HCT116 (cell line): ENCODE results near the gene STPG3. TPM values are rescaled to one million over a fixed set of nuclear protein-coding genes. Genes with fewer than 3 reads are reported as not detected.
A peak's percentile ranks its signal among the peaks of the same experiment; 100 is the strongest.

Experiments
- ATAC-seq: fragments of 200-7000 bp; cut with Tn5 transposase; 2 replicates; pipeline ENCODE4 v1.9.1; 2020; ENCODE audit warnings: mild to moderate bottlenecking, moderate library complexity
- BruUV-seq: library from RNA; stranded (reverse); fragments of 400-500 nt; replicated peaks from 2 replicates; lab custom pipeline; 2021; lab: Mats Ljungman, UMichigan
- CTCF ChIA-PET: fragments of 300-600 bp; sonication (Branson Sonifier 250); formaldehyde crosslinking; loops from one replicate; lab custom pipeline; 2021; ENCODE audit warnings: antibody characterized with exemption; lab: Charles Lee
- POLR2A ChIA-PET: fragments of 300-600, 350-600 bp; sonication (Branson Sonifier 250); formaldehyde crosslinking; loops from one replicate; lab custom pipeline; 2021; ENCODE audit warnings: antibody characterized with exemption; lab: Charles Lee
- RAD21 ChIA-PET, 2 experiments: fragments of 300-600 bp; sonication (Branson Sonifier 250); formaldehyde crosslinking; loops; one replicate each; lab custom pipeline; 2023; ENCODE audit warnings: low total read pairs in 2 of 2; ENCODE audit not compliant: uncharacterized antibody in 2 of 2, unreplicated experiment in 2 of 2, low non-redundant PET in 1 of 2; lab: Charles Lee
- DNase-seq: peaks from one replicate; pipeline ENCODE4 v3.0.0-alpha.2; 2010; ENCODE audit warnings: low read depth, low spot score
- H2AFZ ChIP-seq: fragments of 200-600 bp; shearing (Covaris generic), sonication (generic); 2 replicates; pipeline ENCODE4 v1.6.1; 2017; ENCODE audit warnings: low read depth, mixed run types, mixed read lengths, antibody characterized with exemption, low read length; ENCODE audit not compliant: poor library complexity, severe bottlenecking
- H3K27ac ChIP-seq: 2 replicates; pipeline ENCODE4 v1.5.1; 2012; ENCODE audit warnings: low read depth, low read length
- H3K27me3 ChIP-seq: fragments of 200-600 bp; sonication (generic); 2 replicates; pipeline ENCODE4 v1.6.1; 2016; ENCODE audit warnings: mixed run types, low read length, mixed read lengths; ENCODE audit not compliant: insufficient read depth
- H3K36me3 ChIP-seq, 2 experiments: fragments of 200-500 bp in 1 of 2; fragments of 200-600 bp in 1 of 2; sonication (Bioruptor generic) in 1 of 2; sonication (generic) in 1 of 2; 2 replicates each; pipeline versions ENCODE4 v1.5.1 to v1.6.1; 2014 to 2016; ENCODE audit warnings: low read length in 2 of 2, inconsistent platforms in 1 of 2, mixed read lengths in 1 of 2, mixed run types in 1 of 2; ENCODE audit not compliant: insufficient read depth in 2 of 2, control insufficient read depth in 1 of 2
- H3K4me1 ChIP-seq, 2 experiments: fragments of 200-600 bp in 1 of 2; sonication (generic) in 1 of 2; 2 replicates each; pipeline versions ENCODE4 v1.5.1 to v1.6.1; 2012 to 2017; ENCODE audit warnings: low read length in 2 of 2, inconsistent platforms in 1 of 2, mild to moderate bottlenecking in 1 of 2, mixed read lengths in 1 of 2, mixed run types in 1 of 2, moderate library complexity in 1 of 2; ENCODE audit not compliant: insufficient read depth in 2 of 2, control insufficient read depth in 1 of 2
- H3K4me2 ChIP-seq: fragments of 200-600 bp; sonication (generic); 2 replicates; pipeline ENCODE4 v1.6.1; 2017; ENCODE audit warnings: mixed run types, low read length, mixed read lengths
- H3K4me3 ChIP-seq, 2 experiments: fragments of 200-600 bp in 1 of 2; sonication (generic) in 1 of 2; replicated peaks in 1 of 2; 2 replicates each; pipeline ENCODE4 v1.5.1; 2011 to 2016; ENCODE audit warnings: low read length in 2 of 2, control low read depth in 1 of 2, low read depth in 1 of 2, mild to moderate bottlenecking in 1 of 2, mixed read lengths in 1 of 2, mixed run types in 1 of 2
- H3K79me2 ChIP-seq: fragments of 200-600 bp; sonication (generic); 2 replicates; pipeline ENCODE4 v1.6.1; 2017; ENCODE audit warnings: mild to moderate bottlenecking, mixed run types, low read length, moderate library complexity, mixed read lengths; ENCODE audit not compliant: insufficient read depth
- H3K9ac ChIP-seq: fragments of 200-600 bp; sonication (generic); 2 replicates; pipeline ENCODE4 v1.6.1; 2016; ENCODE audit warnings: low read length, mixed read lengths
- H3K9me2 ChIP-seq: fragments of 200-600 bp; sonication (generic), shearing (Covaris generic); 2 replicates; pipeline ENCODE4 v1.6.1; 2017; ENCODE audit warnings: mixed run types, mild to moderate bottlenecking, moderate library complexity; ENCODE audit not compliant: insufficient read depth
- H3K9me3 ChIP-seq, 2 experiments: fragments of 200-500 bp in 1 of 2; fragments of 200-600 bp in 1 of 2; sonication (Bioruptor generic) in 1 of 2; sonication (generic) in 1 of 2; 2 replicates each; pipeline ENCODE4 v1.6.1; 2014 to 2017; ENCODE audit warnings: low read length in 2 of 2, mixed read lengths in 2 of 2, inconsistent platforms in 1 of 2, low read depth in 1 of 2, mild to moderate bottlenecking in 1 of 2, mixed run types in 1 of 2, moderate library complexity in 1 of 2; ENCODE audit not compliant: control insufficient read depth in 1 of 2, insufficient read depth in 1 of 2
- H4K20me1 ChIP-seq: fragments of 200-600 bp; sonication (generic), shearing (Covaris generic); 2 replicates; pipeline ENCODE4 v1.6.1; 2017; ENCODE audit warnings: mixed run types, mild to moderate bottlenecking, moderate library complexity; ENCODE audit not compliant: insufficient read depth
- ATF3 ChIP-seq: IDR thresholded peaks from 2 replicates; pipeline ENCODE4 v1.6.1; 2012
- CEBPB ChIP-seq: IDR thresholded peaks from 2 replicates; pipeline ENCODE4 v1.6.1; 2012; ENCODE audit warnings: low read depth
- EZH2phosphoT487 ChIP-seq: fragments of 200-600 bp; IDR thresholded peaks from 2 replicates; pipeline ENCODE4 v1.6.1; 2018; ENCODE audit warnings: antibody characterized with exemption, borderline replicate concordance
- FOSL1 ChIP-seq: IDR thresholded peaks from 2 replicates; pipeline ENCODE4 v1.6.1; 2012; ENCODE audit warnings: low read depth
- POLR2AphosphoS5 ChIP-seq: IDR thresholded peaks from 2 replicates; pipeline ENCODE4 v1.6.1; 2011; ENCODE audit warnings: mild to moderate bottlenecking, low read depth, low read length, moderate library complexity
- SIN3A ChIP-seq: IDR thresholded peaks from 2 replicates; pipeline ENCODE4 v1.6.1; 2012; ENCODE audit warnings: low read depth
- SP1 ChIP-seq: IDR thresholded peaks from 2 replicates; pipeline ENCODE4 v1.6.1; 2012; ENCODE audit warnings: low read depth
- intact Hi-C: fragments of 100-400 bp; cut with micrococcal nuclease; formaldehyde crosslinking; loops from 2 replicates; pipeline ENCODE4 v1.10.0; 2022
- total RNA-seq: library from RNA; stranded (reverse); gene quantifications from one replicate; pipeline ENCODE4 v1.2.1, GENCODE V29; 2021; ENCODE audit not compliant: unreplicated experiment
- TF ChIP-seq, protein P1 (sequence below), 3 experiments: fragments of 200-600 bp in 1 of 3; sonication (generic) in 1 of 3; IDR thresholded peaks in 2 of 3; conservative IDR thresholded peaks in 1 of 3; 2 replicates each; pipeline ENCODE4 v1.5.1; 2012 to 2017; ENCODE audit warnings: low read depth in 2 of 3, low read length in 2 of 3, antibody characterized with exemption in 1 of 3, borderline replicate concordance in 1 of 3, control low read depth in 1 of 3, mild to moderate bottlenecking in 1 of 3, mixed read lengths in 1 of 3, mixed run types in 1 of 3, moderate library complexity in 1 of 3; ENCODE audit not compliant: insufficient read depth in 1 of 3
- TF ChIP-seq, protein P2 (sequence below): IDR thresholded peaks from 2 replicates; pipeline ENCODE4 v1.6.1; 2012
- TF ChIP-seq, protein P3 (sequence below): IDR thresholded peaks from 2 replicates; pipeline ENCODE4 v1.6.1; 2012; ENCODE audit warnings: low read depth

STPG3 gene
- total RNA-seq, 1 experiment from 2014 or later: not detected

- TF ChIP-seq SIN3A: no peak
- TF ChIP-seq CEBPB: no peak
- TF ChIP-seq, all 23 proteins: peak for 0
Measured at GRCh38 chr9:137271696-137272076, 20.6 kb downstream of the STPG3 start (continued).

DNA sequence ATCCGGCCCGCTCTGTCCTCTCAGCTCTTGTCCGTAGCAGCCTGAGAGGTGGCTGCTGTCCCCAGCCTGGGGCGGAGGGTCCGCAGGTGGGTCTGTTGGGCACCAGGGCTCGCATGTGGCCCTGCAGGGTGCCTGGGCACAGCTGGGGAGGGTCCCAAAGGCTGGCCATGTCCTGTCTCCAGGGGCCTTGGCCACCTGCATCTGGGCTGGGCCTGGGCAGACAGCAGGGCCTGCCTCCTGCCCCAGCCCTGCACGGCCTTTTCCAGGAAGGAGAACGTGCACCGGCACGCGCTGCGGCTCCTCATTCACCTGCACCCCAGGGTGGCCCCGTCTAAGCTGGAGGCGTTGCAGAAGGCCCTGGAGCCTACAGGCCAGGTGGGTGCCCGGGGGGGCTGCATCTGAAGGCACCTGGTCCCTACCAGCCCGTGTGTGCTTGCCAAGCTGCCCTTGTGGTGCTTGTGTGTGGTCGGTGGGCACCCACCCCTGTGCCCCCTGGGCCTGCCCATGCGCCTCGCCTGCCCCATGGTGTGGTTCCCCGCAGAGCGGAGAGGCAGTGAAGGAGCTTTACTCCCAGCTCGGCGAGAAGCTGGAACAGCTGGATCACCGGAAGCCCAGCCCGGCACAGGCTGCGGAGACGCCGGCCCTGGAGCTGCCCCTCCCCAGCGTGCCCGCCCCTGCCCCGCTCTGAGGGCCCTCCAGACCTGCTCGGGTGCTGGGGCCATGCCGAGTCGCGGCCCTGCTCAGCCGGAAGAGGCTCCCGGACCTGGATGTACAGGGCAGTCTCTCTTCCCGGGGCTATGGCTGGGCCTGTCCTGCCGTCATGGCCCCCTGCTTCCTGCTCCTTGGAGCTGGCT, 21.4 kb downstream of the STPG3 start:
- intact Hi-C loops: no loop called here
- H3K9ac ChIP-seq: no peak overlapping the region
- H3K4me1 ChIP-seq: peaks cover 31 to 38% of the 10 kb centered on the region in 2 experiments
- no peaks in the 10 kb centered on the region for H3K79me2 ChIP-seq
- no TSS peak for BruUV-seq
- no peaks in the 10 kb centered on the region for H3K9me3 ChIP-seq
- no peaks in the 10 kb centered on the region for H4K20me1 ChIP-seq
- POLR2A ChIA-PET: interaction anchor here (0.7 kb wide), 1 partner anchor 207 kb away, joined by 4 read pairs; no protein-coding TSS in a partner anchor
- H3K27ac ChIP-seq: peak overlapping the region; percentile 17; the same call in 1 of the 2 replicates
- CTCF ChIA-PET: interaction anchor here (1.2 kb wide), 1 partner anchor 14 kb away, joined by 3 read pairs; no protein-coding TSS in a partner anchor
- TF ChIP-seq CEBPB (no peak), ATF3 (no peak), EZH2phosphoT487 (no peak), SIN3A (no peak), POLR2AphosphoS5 (no peak), SP1 (no peak), FOSL1 (no peak)
- TF ChIP-seq, protein P1, sequence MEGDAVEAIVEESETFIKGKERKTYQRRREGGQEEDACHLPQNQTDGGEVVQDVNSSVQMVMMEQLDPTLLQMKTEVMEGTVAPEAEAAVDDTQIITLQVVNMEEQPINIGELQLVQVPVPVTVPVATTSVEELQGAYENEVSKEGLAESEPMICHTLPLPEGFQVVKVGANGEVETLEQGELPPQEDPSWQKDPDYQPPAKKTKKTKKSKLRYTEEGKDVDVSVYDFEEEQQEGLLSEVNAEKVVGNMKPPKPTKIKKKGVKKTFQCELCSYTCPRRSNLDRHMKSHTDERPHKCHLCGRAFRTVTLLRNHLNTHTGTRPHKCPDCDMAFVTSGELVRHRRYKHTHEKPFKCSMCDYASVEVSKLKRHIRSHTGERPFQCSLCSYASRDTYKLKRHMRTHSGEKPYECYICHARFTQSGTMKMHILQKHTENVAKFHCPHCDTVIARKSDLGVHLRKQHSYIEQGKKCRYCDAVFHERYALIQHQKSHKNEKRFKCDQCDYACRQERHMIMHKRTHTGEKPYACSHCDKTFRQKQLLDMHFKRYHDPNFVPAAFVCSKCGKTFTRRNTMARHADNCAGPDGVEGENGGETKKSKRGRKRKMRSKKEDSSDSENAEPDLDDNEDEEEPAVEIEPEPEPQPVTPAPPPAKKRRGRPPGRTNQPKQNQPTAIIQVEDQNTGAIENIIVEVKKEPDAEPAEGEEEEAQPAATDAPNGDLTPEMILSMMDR (IDR thresholded peaks at IDR 0.05 in 2 of 3, conservative IDR thresholded peaks at IDR 0.05 in 1 of 3; ENCODE audit: borderline replicate concordance in 1 of 3, insufficient read depth in 1 of 3, low read depth in 2 of 3, low read length in 2 of 3): no peak
- TF ChIP-seq, protein P2, sequence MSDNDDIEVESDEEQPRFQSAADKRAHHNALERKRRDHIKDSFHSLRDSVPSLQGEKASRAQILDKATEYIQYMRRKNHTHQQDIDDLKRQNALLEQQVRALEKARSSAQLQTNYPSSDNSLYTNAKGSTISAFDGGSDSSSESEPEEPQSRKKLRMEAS: no peak
- TF ChIP-seq, protein P3, sequence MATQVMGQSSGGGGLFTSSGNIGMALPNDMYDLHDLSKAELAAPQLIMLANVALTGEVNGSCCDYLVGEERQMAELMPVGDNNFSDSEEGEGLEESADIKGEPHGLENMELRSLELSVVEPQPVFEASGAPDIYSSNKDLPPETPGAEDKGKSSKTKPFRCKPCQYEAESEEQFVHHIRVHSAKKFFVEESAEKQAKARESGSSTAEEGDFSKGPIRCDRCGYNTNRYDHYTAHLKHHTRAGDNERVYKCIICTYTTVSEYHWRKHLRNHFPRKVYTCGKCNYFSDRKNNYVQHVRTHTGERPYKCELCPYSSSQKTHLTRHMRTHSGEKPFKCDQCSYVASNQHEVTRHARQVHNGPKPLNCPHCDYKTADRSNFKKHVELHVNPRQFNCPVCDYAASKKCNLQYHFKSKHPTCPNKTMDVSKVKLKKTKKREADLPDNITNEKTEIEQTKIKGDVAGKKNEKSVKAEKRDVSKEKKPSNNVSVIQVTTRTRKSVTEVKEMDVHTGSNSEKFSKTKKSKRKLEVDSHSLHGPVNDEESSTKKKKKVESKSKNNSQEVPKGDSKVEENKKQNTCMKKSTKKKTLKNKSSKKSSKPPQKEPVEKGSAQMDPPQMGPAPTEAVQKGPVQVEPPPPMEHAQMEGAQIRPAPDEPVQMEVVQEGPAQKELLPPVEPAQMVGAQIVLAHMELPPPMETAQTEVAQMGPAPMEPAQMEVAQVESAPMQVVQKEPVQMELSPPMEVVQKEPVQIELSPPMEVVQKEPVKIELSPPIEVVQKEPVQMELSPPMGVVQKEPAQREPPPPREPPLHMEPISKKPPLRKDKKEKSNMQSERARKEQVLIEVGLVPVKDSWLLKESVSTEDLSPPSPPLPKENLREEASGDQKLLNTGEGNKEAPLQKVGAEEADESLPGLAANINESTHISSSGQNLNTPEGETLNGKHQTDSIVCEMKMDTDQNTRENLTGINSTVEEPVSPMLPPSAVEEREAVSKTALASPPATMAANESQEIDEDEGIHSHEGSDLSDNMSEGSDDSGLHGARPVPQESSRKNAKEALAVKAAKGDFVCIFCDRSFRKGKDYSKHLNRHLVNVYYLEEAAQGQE: no peak
- RAD21 ChIA-PET: no interaction called here
- no peak overlapping the region for H3K4me2 ChIP-seq
- H3K36me3 ChIP-seq: peaks cover 8 to 25% of the 10 kb centered on the region in 2 experiments; a peak in 3 of 4 replicates
- H3K27me3 ChIP-seq: no peaks in the 10 kb centered on the region
- H2AFZ ChIP-seq: no peak overlapping the region
- no peak for DNase-seq
- ATAC-seq: no peak
- H3K4me3 ChIP-seq: no peak overlapping the region
- no peaks in the 10 kb centered on the region for H3K9me2 ChIP-seq
